Measurements from ENCODE around the gene C1QTNF12.
"Not testable (repeated sequence)": the region's sequence is repeated elsewhere in the genome, so short reads cannot be mapped to it uniquely, and the experiment has no call there.

C1QTNF12 gene

DNA sequence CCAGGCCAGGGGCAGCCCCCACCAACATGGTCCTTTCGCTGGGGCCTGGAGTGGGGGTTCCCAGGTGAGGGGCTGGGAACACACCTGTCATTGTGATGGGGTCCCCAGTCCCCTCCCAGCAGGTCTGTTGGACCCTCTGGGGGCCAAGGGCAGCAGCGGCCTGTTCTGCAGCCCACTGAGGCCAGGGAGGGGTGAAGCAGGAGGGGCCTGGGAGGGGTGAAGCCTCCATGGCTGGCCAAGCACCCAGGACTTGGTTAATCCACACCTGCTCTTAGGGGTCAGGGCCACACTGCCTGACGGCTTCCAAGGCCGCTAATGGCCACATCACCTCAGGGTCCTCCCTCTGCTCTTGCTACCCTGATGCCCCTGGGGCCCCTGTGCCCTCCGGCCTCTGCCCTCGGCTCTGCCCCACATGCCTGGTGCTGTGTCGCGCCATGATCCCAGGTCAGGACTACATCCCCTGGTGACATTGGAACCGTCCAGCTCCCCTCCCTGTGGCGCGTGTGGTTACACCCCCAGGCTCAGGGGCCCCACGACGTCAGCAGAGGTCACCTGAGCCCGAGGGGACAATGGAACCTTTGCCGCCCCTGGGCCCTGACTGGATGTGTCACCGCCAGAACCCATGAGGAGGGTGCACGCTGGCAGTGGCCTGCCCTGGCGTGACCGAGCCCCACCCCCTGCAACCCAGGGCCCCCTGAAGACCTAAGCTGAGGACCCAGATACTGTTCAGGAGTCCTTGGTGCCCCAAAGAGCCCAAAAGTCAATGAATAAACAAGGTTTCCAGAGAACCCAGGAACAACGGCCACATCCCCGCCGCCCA is 47.2 kb downstream of the C1QTNF12 start:
- no peak overlapping the region for H3K9ac ChIP-seq (ENCODE audit: low read depth in 1 of 2, low read length in 2 of 2)
- peaks cover 7 to 9% of the 10 kb centered on the region in 2 donors for H3K27me3 ChIP-seq (ENCODE audit: control insufficient read depth in 1 of 2, insufficient read depth in 2 of 2, low read length in 2 of 2)
- no peak overlapping the region for H3K27ac ChIP-seq (ENCODE audit: low read depth, low read length)
- H3K4me3 ChIP-seq (ENCODE audit: low read depth in 1 of 2, low read length in 2 of 2), result no peak overlapping the region
- H3K9me3 ChIP-seq (ENCODE audit: control insufficient read depth in 1 of 2, low read length in 2 of 2), result peaks cover 0 to 5% of the 10 kb centered on the region in 2 donors
- H3K36me3 ChIP-seq (ENCODE audit: control insufficient read depth in 1 of 2, insufficient read depth in 2 of 2, low read length in 2 of 2), result no peaks in the 10 kb centered on the region
- no peaks in the 10 kb centered on the region for H3K4me1 ChIP-seq (ENCODE audit: control insufficient read depth in 1 of 2, insufficient read depth in 2 of 2, low read length in 2 of 2)

DNA sequence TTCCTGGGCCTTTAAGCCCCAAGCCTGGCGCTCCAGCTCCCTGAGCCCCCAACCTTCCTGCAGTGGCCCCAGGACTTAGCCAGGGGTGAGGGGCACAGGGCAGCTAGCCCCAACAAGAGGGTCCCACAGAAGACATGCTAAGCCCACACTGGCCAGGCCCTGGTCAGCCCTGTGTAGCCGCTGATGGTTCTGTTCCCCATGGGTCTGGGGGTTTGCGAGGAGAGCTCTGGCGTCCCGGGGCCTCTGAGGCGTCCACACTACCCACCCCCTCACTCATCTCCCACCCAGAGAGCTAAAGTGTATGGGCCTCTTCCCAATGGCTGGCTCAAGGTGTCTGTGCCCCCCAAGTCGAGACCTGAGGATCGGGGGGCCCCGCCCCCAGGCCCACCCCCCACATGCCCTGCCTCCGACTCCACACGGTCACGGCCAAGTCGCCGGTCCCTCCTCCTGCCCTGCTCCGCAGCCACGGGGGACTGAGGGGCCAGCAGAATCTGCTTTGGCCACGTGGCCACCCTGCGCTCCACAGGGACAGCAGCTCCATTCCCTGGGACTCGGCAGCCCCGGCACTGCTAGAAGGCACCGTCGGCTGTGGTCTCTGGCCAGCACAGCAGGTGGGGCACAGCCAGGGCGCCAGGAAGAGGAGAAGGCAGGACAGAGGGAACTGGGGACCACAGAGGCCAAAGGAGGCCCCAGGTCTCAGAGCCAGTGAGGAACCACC is 47.9 kb downstream of the C1QTNF12 start:
- H3K36me3 ChIP-seq (ENCODE audit: control insufficient read depth in 1 of 2, insufficient read depth in 2 of 2, low read length in 2 of 2), result no peaks in the 10 kb centered on the region
- H3K4me1 ChIP-seq (ENCODE audit: control insufficient read depth in 1 of 2, insufficient read depth in 2 of 2, low read length in 2 of 2), result no peaks in the 10 kb centered on the region
- no peak overlapping the region for H3K27ac ChIP-seq (ENCODE audit: low read depth, low read length)
- peaks cover 4 to 9% of the 10 kb centered on the region in 2 donors for H3K27me3 ChIP-seq (ENCODE audit: control insufficient read depth in 1 of 2, insufficient read depth in 2 of 2, low read length in 2 of 2)
- H3K4me3 ChIP-seq (ENCODE audit: low read depth in 1 of 2, low read length in 2 of 2), result no peak overlapping the region
- peaks cover 0 to 5% of the 10 kb centered on the region in 2 donors for H3K9me3 ChIP-seq (ENCODE audit: control insufficient read depth in 1 of 2, low read length in 2 of 2)
- no peak overlapping the region for H3K9ac ChIP-seq (ENCODE audit: low read depth in 1 of 2, low read length in 2 of 2)

DNA sequence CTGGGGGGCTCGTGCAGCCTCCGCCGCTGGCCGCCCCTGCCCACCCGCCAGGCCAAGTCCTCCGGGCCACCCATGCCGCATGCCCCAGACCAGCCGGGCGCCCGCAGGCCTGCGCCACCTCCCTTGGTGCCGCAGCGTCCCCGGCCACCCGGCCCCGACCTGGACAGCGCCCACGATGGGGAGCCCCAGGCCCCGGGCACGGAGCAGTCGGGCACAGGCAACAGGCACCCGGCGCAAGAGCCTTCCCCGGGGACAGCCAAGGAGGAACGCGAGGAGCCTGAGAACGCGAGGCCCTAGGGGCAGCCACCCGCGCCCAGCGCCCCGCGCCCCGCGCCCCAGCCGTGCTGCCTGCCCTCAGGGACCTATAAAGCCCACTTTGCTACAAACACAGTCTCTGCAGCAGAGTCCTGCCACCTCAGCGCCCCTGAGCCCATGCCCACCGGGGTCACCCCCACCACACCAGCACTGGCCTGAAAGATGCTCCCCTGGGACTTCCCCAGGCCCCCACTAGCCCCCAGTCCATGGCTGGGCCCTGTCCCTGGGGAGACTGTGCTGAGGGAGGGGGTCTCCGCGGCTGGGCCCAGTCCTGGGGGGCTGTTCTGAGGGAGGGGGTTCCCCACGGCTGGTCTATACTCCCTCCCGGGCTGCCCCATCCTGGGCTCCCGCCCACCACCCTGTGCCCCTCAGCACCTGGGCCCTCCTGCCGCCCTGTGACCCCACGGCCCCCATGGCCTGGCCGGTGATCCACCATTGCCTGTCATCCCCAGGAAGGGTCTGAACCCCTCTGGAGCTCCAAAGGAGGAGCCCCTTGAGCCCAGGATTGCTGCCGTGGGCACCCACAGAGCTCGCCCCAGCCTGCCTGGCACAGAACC is 48.7 kb downstream of the C1QTNF12 start:
- Histone ChIP-seq H3K27ac (ENCODE audit: low read depth, low read length) (no peak overlapping the region), H3K4me3 (ENCODE audit: low read depth in 1 of 2, low read length in 2 of 2) (no peak overlapping the region), H3K36me3 (ENCODE audit: control insufficient read depth in 1 of 2, insufficient read depth in 2 of 2, low read length in 2 of 2) (no peaks in the 10 kb centered on the region), H3K4me1 (ENCODE audit: control insufficient read depth in 1 of 2, insufficient read depth in 2 of 2, low read length in 2 of 2) (no peaks in the 10 kb centered on the region), H3K9me3 (ENCODE audit: control insufficient read depth in 1 of 2, low read length in 2 of 2) (peaks cover 0 to 5% of the 10 kb centered on the region in 2 donors), H3K9ac (ENCODE audit: low read depth in 1 of 2, low read length in 2 of 2) (no peak overlapping the region), H3K27me3 (ENCODE audit: control insufficient read depth in 1 of 2, insufficient read depth in 2 of 2, low read length in 2 of 2) (peaks cover 4 to 9% of the 10 kb centered on the region in 2 donors)

DNA sequence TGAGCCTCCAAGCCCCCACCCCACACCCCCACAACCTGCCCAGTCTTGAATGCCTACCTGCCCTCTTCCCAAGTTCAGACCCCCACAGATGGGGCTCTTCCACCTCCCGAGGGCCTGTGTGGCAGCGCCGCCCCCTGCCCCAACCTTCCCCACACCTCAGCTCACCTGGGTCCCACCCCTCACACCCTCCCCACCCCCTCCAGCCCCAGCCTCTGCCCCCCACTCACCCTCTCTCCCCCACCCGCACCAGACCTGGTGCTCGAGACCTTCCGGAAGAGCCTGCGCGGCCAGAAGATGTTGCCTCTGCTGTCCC is 49.4 kb downstream of the C1QTNF12 start:
- H3K4me3 ChIP-seq (ENCODE audit: low read depth in 1 of 2, low read length in 2 of 2), result no peak overlapping the region
- H3K9me3 ChIP-seq (ENCODE audit: control insufficient read depth in 1 of 2, low read length in 2 of 2), result peaks cover 0 to 5% of the 10 kb centered on the region in 2 donors
- no peaks in the 10 kb centered on the region for H3K36me3 ChIP-seq (ENCODE audit: control insufficient read depth in 1 of 2, insufficient read depth in 2 of 2, low read length in 2 of 2)
- H3K27ac ChIP-seq (ENCODE audit: low read depth, low read length), result no peak overlapping the region
- no peak overlapping the region for H3K9ac ChIP-seq (ENCODE audit: low read depth in 1 of 2, low read length in 2 of 2)
- no peaks in the 10 kb centered on the region for H3K4me1 ChIP-seq (ENCODE audit: control insufficient read depth in 1 of 2, insufficient read depth in 2 of 2, low read length in 2 of 2)
- peaks cover 4 to 9% of the 10 kb centered on the region in 2 donors for H3K27me3 ChIP-seq (ENCODE audit: control insufficient read depth in 1 of 2, insufficient read depth in 2 of 2, low read length in 2 of 2)

DNA sequence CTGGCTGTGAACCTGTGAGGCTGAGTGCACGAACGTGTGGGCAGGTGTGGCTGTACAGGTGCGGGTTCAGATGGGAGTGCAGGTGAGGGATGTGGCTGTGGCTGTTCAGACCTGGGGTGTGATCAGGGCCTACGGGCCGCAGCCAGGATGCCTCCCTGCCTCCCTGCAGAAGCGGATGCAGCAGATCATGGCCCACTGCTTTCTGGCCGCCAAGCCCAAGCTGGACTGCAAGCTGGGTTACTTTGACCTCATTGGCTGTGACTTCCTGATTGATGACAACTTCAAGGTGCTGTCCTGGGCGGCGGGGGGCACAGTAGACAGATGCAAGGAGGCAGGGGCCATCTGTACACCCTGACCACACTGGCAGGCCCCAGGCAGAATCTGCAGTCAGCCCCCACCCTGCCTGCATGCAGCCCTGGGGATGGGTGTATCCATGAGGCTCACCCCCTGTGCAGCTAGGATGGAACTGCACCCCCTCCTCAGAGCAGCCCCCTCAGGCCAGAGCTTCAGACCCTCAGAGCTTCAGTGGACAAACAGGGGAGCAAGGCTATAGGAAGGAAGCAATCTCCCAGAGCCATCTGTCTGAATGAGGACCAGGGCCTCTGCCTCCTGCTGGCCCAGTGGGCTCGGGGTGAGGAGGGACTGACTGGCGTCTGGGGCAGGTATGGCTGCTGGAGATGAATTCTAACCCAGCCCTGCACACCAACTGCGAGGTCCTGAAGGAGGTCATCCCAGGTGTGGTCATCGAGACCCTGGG is 49.9 kb downstream of the C1QTNF12 start:
- Histone ChIP-seq H3K4me3 (ENCODE audit: low read depth in 1 of 2, low read length in 2 of 2) (no peak overlapping the region), H3K27ac (ENCODE audit: low read depth, low read length) (no peak overlapping the region), H3K9ac (ENCODE audit: low read depth in 1 of 2, low read length in 2 of 2) (no peak overlapping the region), H3K4me1 (ENCODE audit: control insufficient read depth in 1 of 2, insufficient read depth in 2 of 2, low read length in 2 of 2) (no peaks in the 10 kb centered on the region), H3K27me3 (ENCODE audit: control insufficient read depth in 1 of 2, insufficient read depth in 2 of 2, low read length in 2 of 2) (peaks cover 4 to 9% of the 10 kb centered on the region in 2 donors), H3K9me3 (ENCODE audit: control insufficient read depth in 1 of 2, low read length in 2 of 2) (peaks cover 0 to 5% of the 10 kb centered on the region in 2 donors), H3K36me3 (ENCODE audit: control insufficient read depth in 1 of 2, insufficient read depth in 2 of 2, low read length in 2 of 2) (no peaks in the 10 kb centered on the region)

DNA sequence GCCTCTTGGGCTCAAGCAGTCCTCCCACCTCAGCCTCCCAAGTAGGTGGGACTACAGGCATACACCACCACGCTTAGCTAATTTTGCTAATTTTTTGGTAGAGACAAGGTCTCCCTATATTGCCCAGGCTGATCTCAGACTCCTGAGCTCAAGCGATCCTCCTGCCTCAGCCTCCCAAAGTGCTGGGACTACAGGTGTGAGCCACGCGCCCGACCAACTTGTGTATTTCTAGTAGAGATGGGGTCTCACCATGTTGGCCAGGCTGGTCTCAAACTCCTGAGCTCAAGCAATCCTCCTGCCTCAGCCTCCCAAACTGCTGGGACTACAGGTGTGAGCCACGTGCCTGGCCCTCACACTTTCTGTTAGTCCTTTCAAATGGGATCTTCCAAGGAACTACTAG is 50.8 kb downstream of the C1QTNF12 start:
- not testable (repeated sequence) for H3K27ac ChIP-seq (ENCODE audit: low read depth, low read length); H3K4me1 ChIP-seq (ENCODE audit: control insufficient read depth in 1 of 2, insufficient read depth in 2 of 2, low read length in 2 of 2); H3K36me3 ChIP-seq (ENCODE audit: control insufficient read depth in 1 of 2, insufficient read depth in 2 of 2, low read length in 2 of 2); H3K9ac ChIP-seq (ENCODE audit: low read depth in 1 of 2, low read length in 2 of 2); H3K27me3 ChIP-seq (ENCODE audit: control insufficient read depth in 1 of 2, insufficient read depth in 2 of 2, low read length in 2 of 2); H3K4me3 ChIP-seq (ENCODE audit: low read depth in 1 of 2, low read length in 2 of 2); H3K9me3 ChIP-seq (ENCODE audit: control insufficient read depth in 1 of 2, low read length in 2 of 2)

DNA sequence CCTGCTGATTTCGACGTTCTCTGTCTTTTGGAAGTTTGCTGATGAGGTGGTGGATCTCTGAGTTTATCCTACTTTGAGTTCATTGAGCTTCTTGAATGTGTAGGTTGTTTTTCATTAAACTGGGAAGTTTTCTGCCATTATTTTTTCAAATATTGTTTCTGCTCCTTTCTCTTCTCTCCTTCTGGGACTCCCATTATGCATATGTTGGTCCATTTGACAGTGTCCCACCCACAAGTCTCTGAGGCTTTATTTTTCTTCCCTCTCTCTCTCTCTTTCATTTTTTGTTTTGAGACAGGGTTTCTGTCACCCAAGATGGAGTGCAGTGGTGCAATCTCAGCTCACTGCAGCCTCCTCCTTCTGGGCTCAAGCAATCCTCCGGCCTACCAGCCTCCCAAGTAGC is 51.8 kb downstream of the C1QTNF12 start:
- Histone ChIP-seq H3K36me3 (ENCODE audit: control insufficient read depth in 1 of 2, insufficient read depth in 2 of 2, low read length in 2 of 2) (no peaks in the 10 kb centered on the region), H3K27me3 (ENCODE audit: control insufficient read depth in 1 of 2, insufficient read depth in 2 of 2, low read length in 2 of 2) (peaks cover 0 to 4% of the 10 kb centered on the region in 2 donors), H3K9ac (ENCODE audit: low read depth in 1 of 2, low read length in 2 of 2) (no peak overlapping the region), H3K4me1 (ENCODE audit: control insufficient read depth in 1 of 2, insufficient read depth in 2 of 2, low read length in 2 of 2) (no peaks in the 10 kb centered on the region), H3K9me3 (ENCODE audit: control insufficient read depth in 1 of 2, low read length in 2 of 2) (peaks cover 0 to 5% of the 10 kb centered on the region in 2 donors), H3K27ac (ENCODE audit: low read depth, low read length) (no peak overlapping the region), H3K4me3 (ENCODE audit: low read depth in 1 of 2, low read length in 2 of 2) (no peak overlapping the region)
